ENCODE data around the gene MOB3B.
A peak's percentile ranks its signal among the peaks of the same experiment; 100 is the strongest.

MOB3B gene

DNA sequence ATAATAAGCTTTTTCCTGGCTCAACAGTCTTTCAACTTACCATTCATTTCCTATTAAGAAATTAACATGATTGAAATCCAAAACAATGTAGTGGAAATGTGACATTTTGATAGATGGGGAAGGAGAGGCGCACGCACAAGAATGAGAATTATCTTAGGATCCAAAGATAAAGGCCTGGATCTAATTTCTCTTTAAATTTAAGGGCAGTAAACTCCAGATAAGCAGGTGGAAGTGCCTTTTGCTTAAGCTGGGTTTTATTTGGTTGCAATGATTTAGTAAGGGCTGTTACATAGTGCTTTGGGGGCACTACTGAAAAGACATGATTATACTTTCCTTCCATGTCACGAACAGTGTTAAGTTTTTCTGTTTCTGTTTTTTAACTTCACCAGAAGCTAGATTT, 250.0 kb downstream of the MOB3B start:
- no peak for DNase-seq (ENCODE audit: low read depth in 2 of 2)

DNA sequence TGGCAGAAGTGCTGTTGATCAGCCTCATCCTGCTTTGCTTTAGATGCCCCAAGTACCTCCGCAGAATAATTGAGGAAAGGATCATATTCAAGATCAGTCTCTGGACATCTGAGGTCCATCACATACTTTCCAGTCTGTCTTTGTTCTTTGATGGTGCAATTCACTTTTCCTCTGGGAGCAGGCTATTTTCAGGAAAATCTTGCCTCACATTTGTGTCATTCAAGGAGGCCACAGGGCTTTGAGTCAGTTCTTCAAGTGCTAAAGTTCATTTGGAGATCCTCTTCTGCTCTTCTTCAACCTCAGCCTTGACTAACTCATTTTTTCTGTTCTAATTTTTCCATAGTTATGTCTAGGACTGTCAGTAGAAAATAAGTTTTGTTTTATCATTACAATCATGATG, 251.2 kb downstream of the MOB3B start:
- no peak for DNase-seq (ENCODE audit: low read depth in 2 of 2)

DNA sequence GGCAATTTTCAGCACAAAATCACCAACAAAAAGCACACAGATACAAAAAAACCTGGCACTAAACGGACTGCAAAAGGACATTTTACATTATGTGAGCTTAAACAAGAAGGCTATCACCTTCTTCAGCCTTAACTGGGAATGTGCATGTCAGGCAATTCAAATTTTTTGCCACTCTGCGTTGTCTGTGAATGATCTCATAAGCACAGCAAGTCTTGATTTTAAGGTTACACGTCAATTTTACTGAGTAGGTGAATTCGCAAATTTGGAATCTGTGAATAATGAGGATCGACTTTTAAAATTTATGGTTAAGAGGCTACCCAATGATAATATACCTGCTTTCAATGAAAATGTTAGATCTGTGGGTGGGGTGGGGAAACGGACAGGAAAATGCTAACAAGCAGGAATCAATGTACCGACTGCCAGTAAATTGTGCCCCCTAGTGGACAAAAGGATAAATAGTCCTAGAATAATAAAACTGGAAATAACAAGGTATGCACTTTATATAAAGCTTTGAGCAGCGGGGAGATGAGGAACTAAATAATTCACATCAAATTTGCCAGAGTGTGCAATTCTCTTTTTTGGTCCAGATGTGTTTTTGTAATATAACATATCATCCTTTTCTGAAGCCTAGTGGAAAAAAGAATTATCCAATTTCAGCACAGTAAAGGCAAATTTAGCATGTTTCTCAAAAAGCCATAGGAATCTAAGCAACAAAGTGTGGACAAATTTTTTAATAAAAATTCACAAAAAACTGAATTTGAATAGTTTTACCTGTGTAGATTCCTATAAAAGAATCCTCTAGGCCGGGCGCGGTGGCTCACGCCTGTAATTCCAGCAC, 253.2 kb downstream of the MOB3B start:
- DNase-seq (ENCODE audit: low read depth in 2 of 2): peak in 1 of 2 donors; percentile 1

Measured in stimulated activated CD4-positive, alpha-beta T cell treated with anti-CD3 and anti-CD28 coated beads, Interleukin-4, amount 100 ng/mL, for 48 hours (primary cell).